Activated CD4-positive, alpha-beta T cell treated with anti-CD3 and anti-CD28 coated beads, Interleukin-2, amount 10 ng/mL, durations not matched to agents 24 days and 14 days (primary cell): Measurements from ENCODE around the gene ESPNL. TPM values are rescaled to one million over a fixed set of nuclear protein-coding genes. Genes with fewer than 3 reads are reported as not detected.
A peak's percentile ranks its signal among the peaks of the same experiment; 100 is the strongest.

Experiments used
- DNase-seq: peaks from one replicate; pipeline ENCODE4 v3.0.0; 2022
- H3K27ac Mint-ChIP-seq: one replicate; pipeline ENCODE4 v1.8.0; 2022; ENCODE audit warnings: mild to moderate bottlenecking, mixed read lengths
- H3K27me3 Mint-ChIP-seq: one replicate; pipeline ENCODE4 v1.8.0; 2022; ENCODE audit warnings: mixed read lengths
- H3K36me3 Mint-ChIP-seq: one replicate; pipeline ENCODE4 v1.8.0; 2022; ENCODE audit warnings: low read depth, mild to moderate bottlenecking, mixed read lengths
- H3K4me1 Mint-ChIP-seq: one replicate; pipeline ENCODE4 v1.8.0; 2021; ENCODE audit warnings: mixed read lengths
- H3K4me3 Mint-ChIP-seq: one replicate; pipeline ENCODE4 v1.8.0; 2022; ENCODE audit warnings: mild to moderate bottlenecking, moderate library complexity, mixed read lengths
- H3K9me3 Mint-ChIP-seq: one replicate; pipeline ENCODE4 v1.8.0; 2021; ENCODE audit warnings: mixed read lengths
- intact Hi-C: fragments of 100-400 bp; cut with micrococcal nuclease; formaldehyde crosslinking; loops from one replicate; pipeline ENCODE4 v1.15.1; 2023
- total RNA-seq: library from RNA; stranded (reverse); gene quantifications from 2 replicates; pipeline ENCODE4 v1.2.3, GENCODE V29; 2022

The ESPNL gene
- total RNA-seq, 1 donor from 2014 or later, result 0.07 TPM

DNA sequence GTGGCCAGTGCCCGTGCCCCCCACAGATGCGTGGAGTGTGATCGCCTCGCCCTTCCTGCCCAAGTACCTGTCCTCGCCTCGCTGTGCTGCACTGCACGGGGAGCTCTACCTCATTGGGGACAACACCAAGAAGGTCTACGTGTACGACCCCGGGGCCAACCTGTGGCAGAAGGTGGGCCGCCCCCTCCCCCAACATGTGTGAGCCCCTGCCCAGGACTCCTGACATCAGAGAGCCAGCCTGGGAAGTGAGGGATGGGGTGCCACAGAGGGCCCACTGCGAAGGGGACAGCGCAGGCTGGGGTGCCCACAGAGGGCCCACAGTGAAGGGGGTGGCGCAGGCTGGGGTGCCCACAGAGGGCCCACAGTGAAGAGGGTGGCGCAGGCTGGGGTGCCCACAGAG lies 48.8 kb downstream of the ESPNL start:
- Mint-ChIP-seq H3K4me1 (no peaks in the 10 kb centered on the region), H3K36me3 (no peaks in the 10 kb centered on the region), H3K4me3 (no peak overlapping the region), H3K27ac (no peak overlapping the region), H3K9me3 (no peaks in the 10 kb centered on the region), H3K27me3 (no peaks in the 10 kb centered on the region)
- intact Hi-C loops, result no loop called here
- no peak for DNase-seq

DNA sequence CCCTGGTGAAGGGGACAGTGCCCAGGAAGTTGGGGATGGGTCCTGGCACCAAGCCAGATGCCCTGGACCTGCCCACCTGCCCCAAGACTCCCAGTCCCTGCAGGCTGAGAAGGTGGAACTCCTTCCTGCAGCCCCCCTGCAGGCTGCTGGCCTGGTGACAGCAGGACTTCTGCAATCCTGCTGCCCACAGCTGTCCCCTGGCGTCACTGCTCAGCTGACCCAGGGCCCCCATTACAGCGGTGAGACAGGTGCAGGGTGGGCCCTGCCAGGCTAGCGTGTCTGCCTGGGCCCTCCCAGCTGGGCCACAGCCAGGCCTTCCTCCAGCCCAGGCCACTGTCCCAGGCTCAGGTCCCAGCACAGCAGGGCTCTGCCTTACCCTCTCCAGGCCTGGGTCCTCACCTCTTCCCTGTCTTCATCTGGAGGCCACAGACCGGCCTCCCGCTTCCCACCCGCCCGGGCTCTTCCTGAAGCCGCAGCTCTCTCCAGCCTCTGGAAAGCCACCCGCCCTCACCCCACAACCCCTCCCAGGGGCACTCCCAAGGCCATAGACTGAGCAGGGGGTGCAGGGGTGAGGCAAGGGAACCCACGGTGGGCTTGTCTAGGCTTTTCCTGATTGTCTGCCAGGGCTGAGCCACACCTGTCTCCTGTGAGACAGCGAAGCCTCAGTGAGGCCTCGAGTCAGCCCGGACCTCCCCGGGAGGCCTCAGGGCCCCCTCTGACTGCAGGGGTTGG lies 49.9 kb downstream of the ESPNL start:
- Mint-ChIP-seq H3K27me3 (no peaks in the 10 kb centered on the region), H3K9me3 (no peaks in the 10 kb centered on the region), H3K27ac (no peak overlapping the region), H3K36me3 (no peaks in the 10 kb centered on the region), H3K4me1 (no peaks in the 10 kb centered on the region), H3K4me3 (no peak overlapping the region)
- DNase-seq, result no peak
- intact Hi-C loops, result no loop called here

DNA sequence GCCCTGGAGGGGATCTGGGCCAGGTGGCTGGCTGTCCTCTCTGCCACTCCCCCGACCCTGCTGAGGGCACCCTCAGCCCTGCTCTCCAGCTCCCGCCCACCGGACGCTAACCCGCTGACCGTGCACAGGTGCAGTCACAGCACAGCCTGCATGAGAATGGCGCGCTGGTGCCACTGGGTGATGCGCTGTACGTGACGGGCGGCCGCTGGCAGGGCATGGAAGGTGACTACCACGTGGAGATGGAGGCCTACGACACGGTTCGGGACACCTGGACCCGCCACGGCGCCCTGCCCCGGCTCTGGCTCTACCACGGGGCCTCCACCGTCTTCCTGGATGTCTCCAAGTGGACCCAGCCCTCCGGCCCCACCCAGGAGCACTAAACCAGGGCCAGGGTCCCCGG lies 50.5 kb downstream of the ESPNL start:
- Mint-ChIP-seq H3K4me1 (no peaks in the 10 kb centered on the region), H3K9me3 (no peaks in the 10 kb centered on the region), H3K4me3 (no peak overlapping the region)

DNA sequence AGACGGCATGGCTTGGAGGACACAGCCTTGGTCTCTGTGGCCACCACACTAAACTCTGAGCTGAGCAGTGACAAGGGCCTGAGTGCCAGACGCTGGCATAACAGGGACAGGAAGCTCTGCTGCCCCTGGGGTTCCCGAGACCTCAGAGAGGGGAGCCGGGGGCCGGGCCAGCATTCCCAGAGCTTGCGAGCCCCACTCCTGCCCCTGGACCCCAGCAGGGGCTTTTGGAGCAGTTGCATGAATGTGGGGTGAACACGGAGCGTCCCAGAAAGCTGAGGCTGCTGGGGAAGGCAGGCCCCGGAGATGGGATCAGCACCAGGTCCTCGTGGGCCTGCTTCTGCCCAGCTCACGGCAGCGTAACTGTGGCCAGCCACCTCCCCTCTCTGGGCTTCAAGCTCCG lies 51.1 kb downstream of the ESPNL start:
- no peak for DNase-seq
- no peaks in the 10 kb centered on the region for H3K4me1 Mint-ChIP-seq
- H3K36me3 Mint-ChIP-seq, result no peaks in the 10 kb centered on the region
- H3K9me3 Mint-ChIP-seq, result no peaks in the 10 kb centered on the region
- intact Hi-C loops, result no loop called here
- H3K27me3 Mint-ChIP-seq, result no peaks in the 10 kb centered on the region
- H3K4me3 Mint-ChIP-seq, result no peak overlapping the region
- no peak overlapping the region for H3K27ac Mint-ChIP-seq

More for the DNA sequence above, 50.5 kb downstream of the ESPNL start:
- Mint-ChIP-seq H3K27me3 (no peaks in the 10 kb centered on the region), H3K27ac (no peak overlapping the region), H3K36me3 (no peaks in the 10 kb centered on the region)
- intact Hi-C loops, result no loop called here
- no peak for DNase-seq

DNA sequence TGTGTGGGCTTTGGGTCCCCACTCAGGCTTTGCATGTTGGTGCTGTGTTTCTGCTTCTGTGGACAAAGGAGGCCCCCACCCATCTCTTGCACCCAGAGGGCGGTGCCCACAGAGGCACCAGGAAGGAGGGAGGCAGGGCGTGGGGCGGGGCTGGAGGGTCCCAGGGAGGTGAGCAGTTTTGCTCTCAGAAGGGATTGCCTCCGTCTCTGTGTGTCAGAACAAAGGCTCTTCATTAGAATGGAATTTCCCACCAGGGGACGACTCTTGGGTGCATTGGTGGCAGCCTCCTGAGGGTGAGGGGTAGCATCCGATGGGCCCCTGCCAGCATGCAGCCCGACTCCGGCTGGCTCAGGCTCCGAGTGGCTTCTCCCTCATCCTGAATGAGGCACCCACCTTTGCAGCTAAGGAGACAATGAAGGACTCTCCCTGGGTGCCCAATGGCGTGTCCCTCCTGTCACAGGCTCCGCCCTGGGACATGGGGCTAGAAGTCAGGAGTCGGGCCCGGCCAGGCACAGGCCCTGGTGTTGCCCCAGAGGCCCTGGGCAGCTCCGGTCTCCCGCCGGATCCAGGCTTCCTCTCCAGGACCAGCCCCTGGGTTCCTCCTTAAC lies 51.6 kb downstream of the ESPNL start:
- H3K9me3 Mint-ChIP-seq, result no peaks in the 10 kb centered on the region
- intact Hi-C loops, result no loop called here
- H3K27ac Mint-ChIP-seq, result no peak overlapping the region
- H3K36me3 Mint-ChIP-seq, result no peaks in the 10 kb centered on the region
- no peak for DNase-seq
- H3K4me1 Mint-ChIP-seq, result no peaks in the 10 kb centered on the region
- no peak overlapping the region for H3K4me3 Mint-ChIP-seq
- H3K27me3 Mint-ChIP-seq, result no peaks in the 10 kb centered on the region

DNA sequence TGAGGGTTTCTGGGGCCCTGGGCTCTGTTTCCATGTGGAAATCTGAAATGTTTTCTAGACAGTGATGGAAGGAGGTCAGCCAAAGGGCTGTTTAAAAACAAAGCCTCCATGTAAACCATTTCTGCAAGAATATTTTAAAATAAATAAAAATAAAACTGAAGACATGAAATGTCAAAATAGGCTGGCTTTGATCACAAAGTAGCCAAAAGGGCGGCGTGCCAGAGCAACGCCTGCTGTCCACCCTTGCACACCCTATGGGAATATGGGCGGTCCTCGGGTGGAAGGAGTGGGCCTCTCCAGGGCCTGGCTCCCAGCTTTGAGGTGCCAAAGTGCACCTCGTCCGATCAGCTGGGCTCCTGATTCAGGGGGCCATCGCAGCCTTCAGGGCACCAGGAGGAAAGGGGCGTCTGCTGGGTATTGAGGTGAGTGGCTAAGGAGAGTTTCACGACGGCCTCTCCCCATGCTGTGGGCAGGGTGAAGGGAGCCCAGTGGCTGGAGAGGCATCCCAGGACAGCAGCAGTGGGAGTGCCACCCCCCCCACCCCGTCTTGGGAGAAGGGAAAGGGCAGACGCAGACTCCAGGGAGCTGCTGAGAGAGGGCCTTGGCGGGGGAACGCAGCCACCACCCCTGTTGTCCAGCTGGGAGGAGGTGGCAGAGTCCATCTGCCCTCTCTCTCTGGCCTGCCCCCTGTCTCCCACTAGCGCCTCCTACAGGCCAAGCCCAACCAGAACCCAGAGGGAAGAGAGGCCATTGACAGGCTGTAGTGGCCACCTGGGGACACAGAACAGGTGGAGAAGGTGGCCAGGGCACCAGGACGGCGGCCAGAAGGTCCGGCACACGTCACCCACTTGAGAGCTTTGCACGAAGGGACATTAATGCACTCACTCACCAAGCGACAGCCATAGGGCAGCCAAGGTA lies 52.9 kb downstream of the ESPNL start:
- Mint-ChIP-seq H3K9me3 (no peaks in the 10 kb centered on the region), H3K4me1 (no peaks in the 10 kb centered on the region), H3K27ac (no peak overlapping the region), H3K36me3 (no peaks in the 10 kb centered on the region), H3K4me3 (no peak overlapping the region), H3K27me3 (no peaks in the 10 kb centered on the region)
- no peak for DNase-seq
- intact Hi-C loops, result no loop called here

DNA sequence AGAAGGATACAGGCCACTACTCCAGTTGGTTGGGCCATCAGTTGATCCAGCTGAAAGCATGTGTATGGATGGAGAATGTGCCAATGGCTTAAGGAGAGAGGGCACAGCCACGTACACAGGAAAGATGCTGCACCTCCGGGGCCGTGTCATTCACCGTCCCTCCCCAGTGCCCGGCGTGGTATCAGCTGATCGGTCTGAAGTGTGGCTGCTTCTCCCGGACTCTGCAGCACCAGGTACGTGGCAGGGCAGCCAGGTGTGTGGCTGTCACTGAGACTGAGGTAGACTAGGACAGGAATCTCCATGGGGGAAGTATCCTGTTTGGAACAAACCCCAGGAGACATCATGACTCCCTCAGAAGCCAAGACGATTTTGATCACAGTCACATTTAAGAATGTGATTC lies 54.4 kb downstream of the ESPNL start:
- no peaks in the 10 kb centered on the region for H3K36me3 Mint-ChIP-seq
- H3K27me3 Mint-ChIP-seq, result peaks cover 4% of the 10 kb centered on the region
- H3K9me3 Mint-ChIP-seq, result no peaks in the 10 kb centered on the region
- H3K4me3 Mint-ChIP-seq, result no peak overlapping the region
- no peak overlapping the region for H3K27ac Mint-ChIP-seq
- intact Hi-C loops, result no loop called here
- peaks cover 4% of the 10 kb centered on the region for H3K4me1 Mint-ChIP-seq
- DNase-seq, result no peak

DNA sequence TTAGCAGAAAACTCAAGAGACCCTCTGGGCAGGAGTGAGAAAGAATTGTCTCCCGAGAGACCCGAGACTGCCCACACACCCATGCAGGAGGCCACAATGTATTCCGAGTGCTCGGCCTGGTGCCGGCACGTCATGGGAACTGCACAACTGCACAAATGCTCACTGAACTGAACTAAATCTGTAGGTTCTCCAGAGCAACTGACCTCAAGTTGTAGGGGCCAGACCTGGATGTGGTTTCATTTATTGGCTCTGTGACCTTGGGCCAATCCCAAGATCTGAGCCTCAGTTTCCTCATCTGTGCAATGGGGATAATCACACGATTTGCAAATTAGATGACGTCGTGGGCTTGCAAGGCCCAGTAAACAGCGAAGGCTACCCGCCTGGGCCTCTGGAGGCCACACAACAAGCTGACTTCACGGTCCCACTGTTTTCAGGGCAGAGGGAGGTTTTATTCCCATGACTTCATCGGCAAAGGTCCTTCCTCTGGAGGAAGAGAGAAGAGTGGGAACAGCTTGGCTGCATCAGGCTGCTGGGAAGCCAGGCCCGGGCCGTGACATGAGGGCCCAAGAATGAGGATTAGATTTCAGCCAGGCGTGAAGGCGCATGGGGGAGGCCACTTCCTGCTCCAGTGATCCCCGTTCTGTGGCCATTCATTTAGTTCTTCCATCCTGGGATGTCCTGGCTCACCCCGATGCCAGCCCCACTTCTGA lies 55.1 kb downstream of the ESPNL start:
- Mint-ChIP-seq H3K36me3 (no peaks in the 10 kb centered on the region), H3K4me1 (peaks cover 4% of the 10 kb centered on the region), H3K27me3 (peaks cover 8% of the 10 kb centered on the region), H3K27ac (no peak overlapping the region), H3K4me3 (no peak overlapping the region), H3K9me3 (no peaks in the 10 kb centered on the region)
- no peak for DNase-seq
- intact Hi-C loops, result no loop called here

DNA sequence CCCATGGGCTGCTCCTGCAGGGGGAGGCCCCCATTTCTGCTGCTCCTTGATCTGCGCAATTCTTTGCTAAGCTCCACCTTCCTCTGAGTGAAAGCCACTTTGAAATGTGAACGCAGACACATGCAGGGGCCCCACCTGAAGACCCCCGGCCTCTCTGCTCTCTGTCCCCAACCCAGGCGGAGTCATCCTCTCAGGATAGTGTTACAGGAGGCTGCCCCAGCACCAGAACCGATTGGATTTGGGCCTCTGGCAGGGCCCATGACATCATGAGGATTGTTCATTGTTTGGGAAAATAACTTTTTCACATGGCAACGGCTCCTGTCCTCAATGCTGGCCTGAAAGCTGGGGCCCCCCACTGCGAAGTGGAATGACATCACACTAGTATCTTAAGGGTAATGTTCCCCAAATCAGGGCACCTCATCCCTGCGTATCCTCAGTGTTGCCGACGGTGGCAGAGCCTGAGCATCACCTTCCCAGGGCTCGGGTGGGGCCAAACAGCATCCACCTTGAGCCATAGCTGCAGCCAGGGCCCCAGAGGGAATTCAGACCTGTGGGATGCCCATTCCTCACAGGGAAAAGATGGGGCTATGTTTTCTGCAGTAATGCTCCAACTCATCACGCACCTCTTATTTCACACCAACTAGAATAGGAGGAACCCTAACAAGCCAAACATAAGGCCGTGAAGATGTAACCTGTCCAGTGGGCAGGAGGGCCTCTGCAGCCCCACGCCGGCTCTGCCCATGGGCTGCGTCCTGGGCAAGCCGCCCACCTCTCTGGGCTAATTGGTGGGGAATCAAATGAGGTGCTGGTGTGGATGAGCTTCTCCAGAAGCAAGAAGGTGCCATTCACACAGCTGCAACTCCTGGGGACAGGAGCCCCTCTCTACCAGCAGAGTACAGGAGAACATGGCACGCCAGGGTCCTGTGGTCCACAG lies 55.9 kb downstream of the ESPNL start:
- intact Hi-C loops, result no loop called here

DNA sequence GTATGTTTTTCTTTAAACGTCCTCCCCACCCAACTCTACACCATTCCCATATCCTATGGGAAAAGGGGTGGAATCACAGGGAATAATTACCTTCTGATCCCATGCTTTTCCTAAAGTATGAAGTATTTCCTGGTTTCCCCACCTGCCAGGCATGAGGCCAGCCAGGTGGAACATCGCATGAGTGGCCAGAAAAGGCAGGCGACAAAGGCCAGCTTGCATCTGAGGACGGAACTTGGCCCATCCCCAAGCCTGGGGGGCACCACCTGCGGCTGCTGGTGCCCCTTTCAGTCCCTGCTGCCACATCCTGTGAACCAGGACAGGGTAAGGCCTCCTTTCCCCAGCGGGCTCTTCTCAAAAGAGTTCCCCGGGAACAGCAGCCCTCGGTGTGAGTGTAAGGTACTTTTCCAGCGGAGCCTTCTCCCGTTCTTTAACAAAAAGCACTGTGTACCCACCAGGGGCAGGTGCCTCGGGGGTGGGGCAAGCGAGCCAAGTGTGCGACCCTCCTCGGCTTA lies 57.4 kb downstream of the ESPNL start:
- Mint-ChIP-seq H3K4me3 (no peak overlapping the region), H3K27me3 (peaks cover 25% of the 10 kb centered on the region), H3K4me1 (peaks cover 4% of the 10 kb centered on the region), H3K36me3 (no peaks in the 10 kb centered on the region), H3K9me3 (no peaks in the 10 kb centered on the region), H3K27ac (no peak overlapping the region)
- DNase-seq, result no peak
- intact Hi-C loops, result no loop called here

More for the DNA sequence above, 55.9 kb downstream of the ESPNL start:
- H3K9me3 Mint-ChIP-seq, result no peaks in the 10 kb centered on the region
- H3K27ac Mint-ChIP-seq, result no peak overlapping the region
- no peak overlapping the region for H3K4me3 Mint-ChIP-seq
- H3K27me3 Mint-ChIP-seq, result peaks cover 13% of the 10 kb centered on the region
- peaks cover 4% of the 10 kb centered on the region for H3K4me1 Mint-ChIP-seq
- no peak for DNase-seq
- H3K36me3 Mint-ChIP-seq, result no peaks in the 10 kb centered on the region

DNA sequence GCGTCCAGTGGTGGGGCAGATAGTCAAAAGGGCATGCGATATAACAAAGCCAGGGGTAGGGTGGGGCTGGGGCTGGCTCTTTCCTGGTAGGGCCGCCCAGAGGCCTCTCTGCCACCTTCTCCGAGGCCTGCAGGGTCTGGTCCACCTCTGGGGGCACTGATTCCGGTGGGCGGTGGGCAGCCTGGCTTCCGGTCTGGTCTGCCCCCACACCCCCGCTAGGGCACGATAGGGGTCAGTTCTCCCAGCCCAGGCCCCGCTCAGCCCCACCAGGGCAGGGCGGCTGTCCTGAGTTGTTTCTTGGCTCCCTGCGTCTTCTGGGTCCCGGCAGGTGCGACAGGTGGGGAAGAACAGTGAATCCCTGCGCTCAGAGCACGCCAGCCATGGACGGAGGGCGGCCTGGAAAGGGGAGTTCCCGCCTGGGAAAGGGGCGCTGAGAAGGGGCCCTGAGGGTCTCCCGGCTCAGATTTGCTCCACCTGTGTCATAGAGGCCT lies 57.9 kb downstream of the ESPNL start:
- Mint-ChIP-seq H3K27ac (no peak overlapping the region), H3K9me3 (no peaks in the 10 kb centered on the region), H3K27me3 (peaks cover 27% of the 10 kb centered on the region), H3K36me3 (no peaks in the 10 kb centered on the region), H3K4me3 (peak overlapping the region; percentile 30), H3K4me1 (peaks cover 4% of the 10 kb centered on the region)
- DNase-seq, result no peak
- intact Hi-C loops, result no loop called here

DNA sequence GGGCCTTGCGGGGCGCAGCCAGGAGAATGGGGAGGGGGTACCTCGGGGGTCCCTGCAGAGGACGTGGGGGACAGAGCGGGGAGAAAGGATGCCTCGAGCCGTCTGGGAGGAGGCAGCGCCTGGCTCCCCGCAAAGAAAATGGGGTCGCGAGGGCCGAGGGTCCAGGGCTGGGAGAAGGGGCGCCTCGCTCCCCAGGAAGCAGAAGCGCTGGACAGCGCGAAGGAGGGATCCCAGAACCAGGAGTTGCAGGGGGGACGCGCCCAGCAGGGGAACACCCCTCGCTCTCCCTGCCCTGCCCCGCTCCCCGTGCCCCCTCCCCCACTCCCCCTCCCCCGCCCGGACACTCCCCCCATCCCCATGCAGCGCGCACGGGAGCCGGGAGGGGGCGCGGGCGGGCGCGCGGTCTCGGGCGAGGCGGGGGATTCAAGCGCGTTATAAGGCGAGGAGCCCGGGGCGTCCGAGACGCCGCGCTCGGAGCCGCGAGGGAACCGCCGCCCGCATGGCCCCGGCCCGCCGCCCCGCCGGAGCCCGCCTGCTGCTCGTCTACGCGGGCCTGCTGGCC lies 58.5 kb downstream of the ESPNL start, which contains the start of gene ERFE:
ERFE (plus strand) TSS at position 462 of the 562 bp plus-strand sequence; CDS start at position 500, 38 bp downstream.
- Mint-ChIP-seq H3K4me3 (peak within 1 kb of the TSS; percentile 77), H3K36me3 (no peaks in the 10 kb centered on the region), H3K27me3 (peaks cover 27% of the 10 kb centered on the region), H3K4me1 (peaks cover 4% of the 10 kb centered on the region), H3K27ac (peak within 1 kb of the TSS; percentile 58), H3K9me3 (no peaks in the 10 kb centered on the region)
- intact Hi-C loops, result no loop called here
- peak; percentile 88 for DNase-seq
